HCT116 (cell line): ENCODE measurements around the gene ADGRF4. TPM values are rescaled to one million over a fixed set of nuclear protein-coding genes. Genes with fewer than 3 reads are reported as not detected.

Experiments used
- ATAC-seq: fragments of 200-7000 bp; cut with Tn5 transposase; 2 replicates; pipeline ENCODE4 v1.9.1; 2020; ENCODE audit warnings: mild to moderate bottlenecking, moderate library complexity
- BruUV-seq: library from RNA; stranded (reverse); fragments of 400-500 nt; replicated peaks from 2 replicates; lab custom pipeline; 2021; lab: Mats Ljungman, UMichigan
- CTCF ChIA-PET: fragments of 300-600 bp; sonication (Branson Sonifier 250); formaldehyde crosslinking; loops from one replicate; lab custom pipeline; 2021; ENCODE audit warnings: antibody characterized with exemption; lab: Charles Lee
- POLR2A ChIA-PET: fragments of 300-600, 350-600 bp; sonication (Branson Sonifier 250); formaldehyde crosslinking; loops from one replicate; lab custom pipeline; 2021; ENCODE audit warnings: antibody characterized with exemption; lab: Charles Lee
- RAD21 ChIA-PET, 2 experiments: fragments of 300-600 bp; sonication (Branson Sonifier 250); formaldehyde crosslinking; loops; one replicate each; lab custom pipeline; 2023; ENCODE audit warnings: low total read pairs in 2 of 2; ENCODE audit not compliant: uncharacterized antibody in 2 of 2, unreplicated experiment in 2 of 2, low non-redundant PET in 1 of 2; lab: Charles Lee
- DNase-seq: peaks from one replicate; pipeline ENCODE4 v3.0.0-alpha.2; 2010; ENCODE audit warnings: low read depth, low spot score
- H2AFZ ChIP-seq: fragments of 200-600 bp; shearing (Covaris generic), sonication (generic); 2 replicates; pipeline ENCODE4 v1.6.1; 2017; ENCODE audit warnings: low read depth, mixed run types, mixed read lengths, antibody characterized with exemption, low read length; ENCODE audit not compliant: poor library complexity, severe bottlenecking
- H3K27ac ChIP-seq: 2 replicates; pipeline ENCODE4 v1.5.1; 2012; ENCODE audit warnings: low read depth, low read length
- H3K27me3 ChIP-seq: fragments of 200-600 bp; sonication (generic); 2 replicates; pipeline ENCODE4 v1.6.1; 2016; ENCODE audit warnings: mixed run types, low read length, mixed read lengths; ENCODE audit not compliant: insufficient read depth
- H3K36me3 ChIP-seq, 2 experiments: fragments of 200-500 bp in 1 of 2; fragments of 200-600 bp in 1 of 2; sonication (Bioruptor generic) in 1 of 2; sonication (generic) in 1 of 2; 2 replicates each; pipeline versions ENCODE4 v1.5.1 to v1.6.1; 2014 to 2016; ENCODE audit warnings: low read length in 2 of 2, inconsistent platforms in 1 of 2, mixed read lengths in 1 of 2, mixed run types in 1 of 2; ENCODE audit not compliant: insufficient read depth in 2 of 2, control insufficient read depth in 1 of 2
- H3K4me1 ChIP-seq, 2 experiments: fragments of 200-600 bp in 1 of 2; sonication (generic) in 1 of 2; 2 replicates each; pipeline versions ENCODE4 v1.5.1 to v1.6.1; 2012 to 2017; ENCODE audit warnings: low read length in 2 of 2, inconsistent platforms in 1 of 2, mild to moderate bottlenecking in 1 of 2, mixed read lengths in 1 of 2, mixed run types in 1 of 2, moderate library complexity in 1 of 2; ENCODE audit not compliant: insufficient read depth in 2 of 2, control insufficient read depth in 1 of 2
- H3K4me2 ChIP-seq: fragments of 200-600 bp; sonication (generic); 2 replicates; pipeline ENCODE4 v1.6.1; 2017; ENCODE audit warnings: mixed run types, low read length, mixed read lengths
- H3K4me3 ChIP-seq, 2 experiments: fragments of 200-600 bp in 1 of 2; sonication (generic) in 1 of 2; replicated peaks in 1 of 2; 2 replicates each; pipeline ENCODE4 v1.5.1; 2011 to 2016; ENCODE audit warnings: low read length in 2 of 2, control low read depth in 1 of 2, low read depth in 1 of 2, mild to moderate bottlenecking in 1 of 2, mixed read lengths in 1 of 2, mixed run types in 1 of 2
- H3K79me2 ChIP-seq: fragments of 200-600 bp; sonication (generic); 2 replicates; pipeline ENCODE4 v1.6.1; 2017; ENCODE audit warnings: mild to moderate bottlenecking, mixed run types, low read length, moderate library complexity, mixed read lengths; ENCODE audit not compliant: insufficient read depth
- H3K9ac ChIP-seq: fragments of 200-600 bp; sonication (generic); 2 replicates; pipeline ENCODE4 v1.6.1; 2016; ENCODE audit warnings: low read length, mixed read lengths
- H3K9me2 ChIP-seq: fragments of 200-600 bp; sonication (generic), shearing (Covaris generic); 2 replicates; pipeline ENCODE4 v1.6.1; 2017; ENCODE audit warnings: mixed run types, mild to moderate bottlenecking, moderate library complexity; ENCODE audit not compliant: insufficient read depth
- H3K9me3 ChIP-seq, 2 experiments: fragments of 200-500 bp in 1 of 2; fragments of 200-600 bp in 1 of 2; sonication (Bioruptor generic) in 1 of 2; sonication (generic) in 1 of 2; 2 replicates each; pipeline ENCODE4 v1.6.1; 2014 to 2017; ENCODE audit warnings: low read length in 2 of 2, mixed read lengths in 2 of 2, inconsistent platforms in 1 of 2, low read depth in 1 of 2, mild to moderate bottlenecking in 1 of 2, mixed run types in 1 of 2, moderate library complexity in 1 of 2; ENCODE audit not compliant: control insufficient read depth in 1 of 2, insufficient read depth in 1 of 2
- H4K20me1 ChIP-seq: fragments of 200-600 bp; sonication (generic), shearing (Covaris generic); 2 replicates; pipeline ENCODE4 v1.6.1; 2017; ENCODE audit warnings: mixed run types, mild to moderate bottlenecking, moderate library complexity; ENCODE audit not compliant: insufficient read depth
- CEBPB ChIP-seq: IDR thresholded peaks from 2 replicates; pipeline ENCODE4 v1.6.1; 2012; ENCODE audit warnings: low read depth
- EGR1 ChIP-seq: IDR thresholded peaks from 2 replicates; pipeline ENCODE4 v1.6.1; 2012; ENCODE audit warnings: low read depth
- ELF1 ChIP-seq: IDR thresholded peaks from 2 replicates; pipeline ENCODE4 v1.6.1; 2012; ENCODE audit warnings: low read depth, borderline replicate concordance
- EZH2 ChIP-seq: fragments of 200-600 bp; sonication (generic); IDR thresholded peaks from 2 replicates; pipeline ENCODE4 v1.6.1; 2017; ENCODE audit warnings: antibody characterized with exemption, mixed run types
- SIN3A ChIP-seq: IDR thresholded peaks from 2 replicates; pipeline ENCODE4 v1.6.1; 2012; ENCODE audit warnings: low read depth
- SRF ChIP-seq: IDR thresholded peaks from 2 replicates; pipeline ENCODE4 v1.6.1; 2012; ENCODE audit warnings: low read depth
- TCF7L2 ChIP-seq: IDR thresholded peaks from 2 replicates; pipeline ENCODE4 v1.7.0; 2011; ENCODE audit warnings: borderline replicate concordance, inconsistent platforms; ENCODE audit not compliant: insufficient read depth, insufficient read length; ENCODE audit errors: extremely low read depth
- YY1 ChIP-seq: IDR thresholded peaks from 2 replicates; pipeline ENCODE4 v1.6.1; 2011; ENCODE audit warnings: low read length, low read depth, moderate library complexity, mild to moderate bottlenecking; ENCODE audit not compliant: insufficient replicate concordance; ENCODE audit errors: extremely low read depth
- ZFX ChIP-seq: fragments of 450-650 bp; IDR thresholded peaks from 2 replicates; pipeline ENCODE4 v1.6.1; 2017
- intact Hi-C: fragments of 100-400 bp; cut with micrococcal nuclease; formaldehyde crosslinking; loops from 2 replicates; pipeline ENCODE4 v1.10.0; 2022
- total RNA-seq: library from RNA; stranded (reverse); gene quantifications from one replicate; pipeline ENCODE4 v1.2.1, GENCODE V29; 2021; ENCODE audit not compliant: unreplicated experiment
- TF ChIP-seq, protein P1 (sequence below), 3 experiments: fragments of 200-600 bp in 1 of 3; sonication (generic) in 1 of 3; IDR thresholded peaks in 2 of 3; conservative IDR thresholded peaks in 1 of 3; 2 replicates each; pipeline ENCODE4 v1.5.1; 2012 to 2017; ENCODE audit warnings: low read depth in 2 of 3, low read length in 2 of 3, antibody characterized with exemption in 1 of 3, borderline replicate concordance in 1 of 3, control low read depth in 1 of 3, mild to moderate bottlenecking in 1 of 3, mixed read lengths in 1 of 3, mixed run types in 1 of 3, moderate library complexity in 1 of 3; ENCODE audit not compliant: insufficient read depth in 1 of 3
- TF ChIP-seq, protein P2 (sequence below): IDR thresholded peaks from 2 replicates; pipeline ENCODE4 v1.6.1; 2011; ENCODE audit warnings: mild to moderate bottlenecking, low read length, moderate library complexity; ENCODE audit not compliant: insufficient replicate concordance; ENCODE audit errors: extremely low read depth
- TF ChIP-seq, protein P3 (sequence below): IDR thresholded peaks from 2 replicates; pipeline ENCODE4 v1.6.1; 2012; ENCODE audit warnings: low read depth
- TF ChIP-seq, protein P4 (sequence below): IDR thresholded peaks from 2 replicates; pipeline ENCODE4 v1.6.1; 2012

ADGRF4 gene
- total RNA-seq, 1 experiment from 2014 or later = not detected

DNA sequence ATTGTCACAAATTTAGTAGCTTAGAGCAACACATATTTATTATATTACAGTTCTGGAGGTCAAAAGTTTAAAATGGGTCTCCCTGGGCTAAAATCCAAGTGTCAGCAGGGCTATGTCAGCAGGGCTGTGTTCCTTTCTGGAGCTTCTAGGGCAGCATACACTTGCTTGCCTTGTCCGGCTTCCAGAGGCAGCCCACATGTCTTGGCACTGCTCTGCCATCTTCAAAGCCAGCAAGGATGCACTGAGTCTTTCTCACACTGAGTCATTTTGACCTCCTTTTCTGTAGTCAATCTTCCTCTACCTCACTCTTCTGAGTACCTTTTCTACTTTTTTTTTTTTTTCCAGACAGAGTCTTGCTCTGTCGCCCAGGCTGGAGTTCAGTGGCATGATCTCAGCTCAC, 39.0 kb downstream of the ADGRF4 start:
- H3K36me3 ChIP-seq = no peaks in the 10 kb centered on the region
- ATAC-seq = no peak
- TF ChIP-seq, protein P1, sequence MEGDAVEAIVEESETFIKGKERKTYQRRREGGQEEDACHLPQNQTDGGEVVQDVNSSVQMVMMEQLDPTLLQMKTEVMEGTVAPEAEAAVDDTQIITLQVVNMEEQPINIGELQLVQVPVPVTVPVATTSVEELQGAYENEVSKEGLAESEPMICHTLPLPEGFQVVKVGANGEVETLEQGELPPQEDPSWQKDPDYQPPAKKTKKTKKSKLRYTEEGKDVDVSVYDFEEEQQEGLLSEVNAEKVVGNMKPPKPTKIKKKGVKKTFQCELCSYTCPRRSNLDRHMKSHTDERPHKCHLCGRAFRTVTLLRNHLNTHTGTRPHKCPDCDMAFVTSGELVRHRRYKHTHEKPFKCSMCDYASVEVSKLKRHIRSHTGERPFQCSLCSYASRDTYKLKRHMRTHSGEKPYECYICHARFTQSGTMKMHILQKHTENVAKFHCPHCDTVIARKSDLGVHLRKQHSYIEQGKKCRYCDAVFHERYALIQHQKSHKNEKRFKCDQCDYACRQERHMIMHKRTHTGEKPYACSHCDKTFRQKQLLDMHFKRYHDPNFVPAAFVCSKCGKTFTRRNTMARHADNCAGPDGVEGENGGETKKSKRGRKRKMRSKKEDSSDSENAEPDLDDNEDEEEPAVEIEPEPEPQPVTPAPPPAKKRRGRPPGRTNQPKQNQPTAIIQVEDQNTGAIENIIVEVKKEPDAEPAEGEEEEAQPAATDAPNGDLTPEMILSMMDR (IDR thresholded peaks at IDR 0.05 in 2 of 3, conservative IDR thresholded peaks at IDR 0.05 in 1 of 3; ENCODE audit: borderline replicate concordance in 1 of 3, insufficient read depth in 1 of 3, low read depth in 2 of 3, low read length in 2 of 3) = no peak
- TF ChIP-seq SRF (no peak), EZH2 (no peak), SIN3A (no peak), CEBPB (no peak), EGR1 (no peak), TCF7L2 (no peak), YY1 (no peak), ELF1 (no peak), ZFX (no peak)
- TF ChIP-seq, protein P2, sequence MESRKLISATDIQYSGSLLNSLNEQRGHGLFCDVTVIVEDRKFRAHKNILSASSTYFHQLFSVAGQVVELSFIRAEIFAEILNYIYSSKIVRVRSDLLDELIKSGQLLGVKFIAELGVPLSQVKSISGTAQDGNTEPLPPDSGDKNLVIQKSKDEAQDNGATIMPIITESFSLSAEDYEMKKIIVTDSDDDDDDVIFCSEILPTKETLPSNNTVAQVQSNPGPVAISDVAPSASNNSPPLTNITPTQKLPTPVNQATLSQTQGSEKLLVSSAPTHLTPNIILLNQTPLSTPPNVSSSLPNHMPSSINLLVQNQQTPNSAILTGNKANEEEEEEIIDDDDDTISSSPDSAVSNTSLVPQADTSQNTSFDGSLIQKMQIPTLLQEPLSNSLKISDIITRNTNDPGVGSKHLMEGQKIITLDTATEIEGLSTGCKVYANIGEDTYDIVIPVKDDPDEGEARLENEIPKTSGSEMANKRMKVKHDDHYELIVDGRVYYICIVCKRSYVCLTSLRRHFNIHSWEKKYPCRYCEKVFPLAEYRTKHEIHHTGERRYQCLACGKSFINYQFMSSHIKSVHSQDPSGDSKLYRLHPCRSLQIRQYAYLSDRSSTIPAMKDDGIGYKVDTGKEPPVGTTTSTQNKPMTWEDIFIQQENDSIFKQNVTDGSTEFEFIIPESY = no peak
- TF ChIP-seq, protein P3, sequence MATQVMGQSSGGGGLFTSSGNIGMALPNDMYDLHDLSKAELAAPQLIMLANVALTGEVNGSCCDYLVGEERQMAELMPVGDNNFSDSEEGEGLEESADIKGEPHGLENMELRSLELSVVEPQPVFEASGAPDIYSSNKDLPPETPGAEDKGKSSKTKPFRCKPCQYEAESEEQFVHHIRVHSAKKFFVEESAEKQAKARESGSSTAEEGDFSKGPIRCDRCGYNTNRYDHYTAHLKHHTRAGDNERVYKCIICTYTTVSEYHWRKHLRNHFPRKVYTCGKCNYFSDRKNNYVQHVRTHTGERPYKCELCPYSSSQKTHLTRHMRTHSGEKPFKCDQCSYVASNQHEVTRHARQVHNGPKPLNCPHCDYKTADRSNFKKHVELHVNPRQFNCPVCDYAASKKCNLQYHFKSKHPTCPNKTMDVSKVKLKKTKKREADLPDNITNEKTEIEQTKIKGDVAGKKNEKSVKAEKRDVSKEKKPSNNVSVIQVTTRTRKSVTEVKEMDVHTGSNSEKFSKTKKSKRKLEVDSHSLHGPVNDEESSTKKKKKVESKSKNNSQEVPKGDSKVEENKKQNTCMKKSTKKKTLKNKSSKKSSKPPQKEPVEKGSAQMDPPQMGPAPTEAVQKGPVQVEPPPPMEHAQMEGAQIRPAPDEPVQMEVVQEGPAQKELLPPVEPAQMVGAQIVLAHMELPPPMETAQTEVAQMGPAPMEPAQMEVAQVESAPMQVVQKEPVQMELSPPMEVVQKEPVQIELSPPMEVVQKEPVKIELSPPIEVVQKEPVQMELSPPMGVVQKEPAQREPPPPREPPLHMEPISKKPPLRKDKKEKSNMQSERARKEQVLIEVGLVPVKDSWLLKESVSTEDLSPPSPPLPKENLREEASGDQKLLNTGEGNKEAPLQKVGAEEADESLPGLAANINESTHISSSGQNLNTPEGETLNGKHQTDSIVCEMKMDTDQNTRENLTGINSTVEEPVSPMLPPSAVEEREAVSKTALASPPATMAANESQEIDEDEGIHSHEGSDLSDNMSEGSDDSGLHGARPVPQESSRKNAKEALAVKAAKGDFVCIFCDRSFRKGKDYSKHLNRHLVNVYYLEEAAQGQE = no peak
- TF ChIP-seq, protein P4, sequence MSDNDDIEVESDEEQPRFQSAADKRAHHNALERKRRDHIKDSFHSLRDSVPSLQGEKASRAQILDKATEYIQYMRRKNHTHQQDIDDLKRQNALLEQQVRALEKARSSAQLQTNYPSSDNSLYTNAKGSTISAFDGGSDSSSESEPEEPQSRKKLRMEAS = no peak
- TF ChIP-seq, all 23 proteins: peak for 0
- Histone ChIP-seq H2AFZ (no peak overlapping the region), H3K9me2 (no peaks in the 10 kb centered on the region), H3K4me2 (no peak overlapping the region), H3K9me3 (no peaks in the 10 kb centered on the region), H3K27ac (no peak overlapping the region), H3K4me1 (peaks cover 8 to 10% of the 10 kb centered on the region in 2 experiments; a peak in 3 of 4 replicates), H4K20me1 (no peaks in the 10 kb centered on the region), H3K27me3 (no peaks in the 10 kb centered on the region), H3K9ac (no peak overlapping the region), H3K79me2 (no peaks in the 10 kb centered on the region), H3K4me3 (no peak overlapping the region)
- intact Hi-C loops = no loop called here
- ChIA-PET CTCF (interaction anchor here (0.8 kb wide), 1 partner anchor 106 kb away, joined by 3 read pairs; no protein-coding TSS in a partner anchor), RAD21 (no interaction called here), POLR2A (no interaction called here)
- BruUV-seq = no TSS peak
- no peak for DNase-seq
